Measurements from ENCODE around the gene PIK3R3.

PIK3R3 gene

DNA sequence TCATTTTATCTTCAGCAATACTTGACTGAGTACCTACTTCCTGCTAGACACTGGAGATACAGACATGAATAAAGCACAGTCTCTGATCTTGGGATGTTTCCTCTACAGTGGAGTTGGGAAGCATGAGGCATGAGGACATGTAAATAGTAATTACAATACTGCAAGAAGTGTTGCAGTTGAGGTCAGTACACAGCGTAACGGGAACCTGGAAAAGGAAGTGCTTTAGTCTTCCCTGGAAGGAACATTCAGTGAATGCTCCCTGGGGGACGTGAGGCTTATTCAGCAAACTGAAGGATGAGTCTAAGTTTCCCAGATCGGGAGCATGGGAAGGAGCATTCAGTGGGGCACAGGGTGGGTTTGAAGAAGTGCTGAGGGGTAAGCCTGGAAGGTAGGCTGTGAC, 112.4 kb downstream of the PIK3R3 start:
- no peak for DNase-seq

DNA sequence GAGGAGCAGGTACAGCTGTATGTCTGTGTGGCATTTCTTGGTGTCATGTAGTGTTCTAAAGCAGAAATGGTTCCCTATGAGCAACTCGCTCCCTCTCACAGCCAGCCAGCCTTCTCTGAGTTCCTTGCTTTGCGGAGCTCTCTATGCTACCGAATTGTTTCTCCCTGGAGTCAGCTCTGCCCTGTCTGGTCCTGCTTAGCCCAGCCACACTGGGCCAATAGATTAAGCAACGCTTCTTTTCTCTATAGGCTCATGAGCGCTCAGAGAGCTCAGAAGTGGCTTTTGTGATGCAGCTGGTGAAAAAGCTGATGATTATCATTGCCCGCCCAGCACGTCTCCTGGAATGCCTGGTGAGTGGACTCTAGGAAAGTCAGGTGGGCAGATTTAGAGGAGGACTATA, 113.1 kb downstream of the PIK3R3 start:
- no peak for DNase-seq

- no peak for DNase-seq
These were observed 114.4 kb downstream of the PIK3R3 start for GRCh38 chr1:46017876-46018503.

GRCh38 chr1:46013581-46013980, 118.8 kb downstream of the PIK3R3 start:
- DNase-seq = no peak

DNA sequence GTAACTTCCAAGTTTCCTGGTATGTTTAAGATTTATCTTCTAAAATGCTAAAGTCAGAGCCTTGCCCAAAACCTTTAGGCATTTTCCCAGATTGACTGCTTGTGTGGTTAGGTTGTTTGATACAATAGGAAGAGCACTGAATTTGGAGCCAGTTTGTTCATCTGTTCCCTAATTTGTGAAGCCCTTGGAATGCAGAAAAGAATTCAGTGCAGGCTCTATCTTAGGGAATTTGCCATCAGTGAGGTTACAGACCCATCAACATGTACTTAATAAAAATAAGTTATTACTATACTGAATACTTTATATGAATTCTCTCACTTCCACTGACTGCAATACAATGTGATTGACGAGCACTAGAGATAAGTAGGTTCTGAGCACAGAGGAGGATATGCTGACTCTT, 120.2 kb downstream of the PIK3R3 start:
- no peak for DNase-seq

GRCh38 chr1:46011121-46011695, 121.2 kb downstream of the PIK3R3 start:
- no peak for DNase-seq

DNA sequence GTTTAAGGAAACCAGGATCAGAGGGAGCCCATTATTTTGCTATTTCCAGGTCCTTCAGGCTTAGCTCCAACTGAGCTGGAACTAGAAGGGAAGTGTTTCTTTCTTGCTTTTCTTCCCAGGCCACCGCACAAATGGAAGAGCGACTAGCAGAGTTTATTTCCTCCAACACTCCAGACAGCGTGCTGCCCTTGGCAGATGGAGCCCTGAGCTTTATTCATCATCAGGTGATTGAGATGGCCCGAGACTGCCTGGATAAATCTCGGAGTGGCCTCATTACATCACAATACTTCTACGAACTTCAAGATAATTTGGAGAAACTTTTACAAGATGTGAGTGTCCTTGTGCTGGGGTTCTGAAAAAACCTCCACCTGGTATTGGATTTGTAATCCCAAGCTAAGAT, 121.8 kb downstream of the PIK3R3 start:
- DNase-seq = no peak

DNA sequence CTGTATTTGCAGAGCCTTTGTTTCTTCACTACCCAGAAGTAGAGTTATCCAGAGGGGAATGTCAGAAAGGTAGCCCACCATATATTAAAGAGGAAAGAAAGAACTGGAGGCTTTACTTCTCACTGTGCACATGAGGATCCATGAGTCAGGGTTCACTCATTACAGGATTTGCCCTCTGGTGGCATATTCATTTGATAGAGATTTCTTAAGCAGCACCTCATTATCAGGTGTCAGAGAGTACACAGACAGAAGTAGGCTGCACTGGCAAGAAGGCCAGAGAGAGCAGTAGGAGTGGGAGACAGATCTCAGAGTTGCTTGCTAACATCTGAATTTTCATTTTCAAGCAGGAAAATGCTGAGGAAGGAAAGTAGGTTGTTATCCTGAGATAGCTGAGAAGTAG, 123.8 kb downstream of the PIK3R3 start:
- no peak for DNase-seq

DNA sequence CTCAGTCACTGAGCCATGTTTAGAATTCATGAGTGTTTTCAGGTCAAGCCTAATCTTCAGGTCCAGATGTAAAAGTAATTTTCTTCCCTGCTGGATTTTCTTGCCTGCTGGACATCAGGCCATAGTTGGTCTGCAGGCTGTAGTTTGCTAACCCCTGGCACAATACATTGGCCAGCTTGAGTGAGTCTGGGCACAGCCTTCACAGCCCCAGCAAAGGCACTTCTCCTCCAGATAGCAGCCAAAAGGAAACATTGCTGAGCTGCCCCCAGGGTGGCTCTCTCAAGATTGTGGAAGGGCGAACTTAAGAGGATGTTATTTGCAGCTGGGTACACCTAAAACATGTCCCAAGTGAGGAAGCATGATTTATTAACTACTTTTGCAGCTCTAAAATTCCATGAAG, 126.8 kb downstream of the PIK3R3 start:
- no peak for DNase-seq

- no peak for DNase-seq
These were observed 127.9 kb downstream of the PIK3R3 start for GRCh38 chr1:46004492-46004891.

GRCh38 chr1:46003315-46003714, 129.1 kb downstream of the PIK3R3 start:
- no peak for DNase-seq

GRCh38 chr1:46002551-46003150, 129.8 kb downstream of the PIK3R3 start:
- no peak for DNase-seq

- no peak for DNase-seq
These were observed 131.2 kb downstream of the PIK3R3 start for GRCh38 chr1:46001081-46001785.

DNA sequence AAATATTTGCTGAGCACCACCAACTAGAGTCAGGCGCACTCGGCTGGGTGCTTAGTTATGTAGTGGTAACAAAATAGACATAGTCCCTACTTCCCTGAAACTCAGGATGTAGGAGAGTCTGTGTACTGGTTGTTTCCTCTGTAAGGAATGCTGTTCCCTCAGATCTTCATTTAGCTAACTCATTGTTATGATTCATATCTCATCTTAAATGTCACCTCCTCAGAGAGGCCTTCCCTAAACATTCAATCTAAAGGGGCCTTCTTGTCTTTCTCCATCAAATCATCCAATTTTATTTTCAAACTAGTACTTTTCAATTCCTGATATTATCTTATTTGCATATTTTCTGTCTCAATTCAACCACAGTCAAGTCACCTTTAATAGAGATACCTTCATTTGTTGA, 132.9 kb downstream of the PIK3R3 start:
- no peak for DNase-seq

DNA sequence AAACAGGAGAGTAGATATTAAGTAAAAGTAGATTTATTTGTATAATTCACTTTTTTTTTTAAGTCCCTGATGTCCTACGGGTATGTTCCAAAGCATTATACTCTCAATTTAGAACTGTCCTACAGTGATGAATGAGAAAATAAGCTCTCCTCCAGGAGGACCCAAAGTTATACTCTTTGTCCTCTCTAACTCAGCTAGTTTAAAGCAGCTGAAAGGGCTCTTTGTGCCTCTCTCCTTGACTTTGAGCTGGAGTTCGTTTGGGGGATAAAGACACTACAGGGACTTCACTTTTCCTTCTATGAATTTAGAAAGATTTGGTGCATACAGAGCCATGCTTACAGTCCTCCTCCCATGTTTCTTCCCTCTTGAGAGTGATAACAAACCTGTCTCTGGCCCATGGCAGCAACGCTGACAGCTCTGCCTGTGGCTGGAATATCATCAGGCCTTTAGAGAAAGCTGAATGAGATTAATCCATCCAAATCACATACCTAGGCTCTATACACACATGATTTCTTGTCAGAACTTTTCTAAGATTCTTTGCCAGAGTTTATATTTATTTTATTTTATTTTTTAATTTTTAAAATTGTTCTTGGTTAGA, 134.3 kb downstream of the PIK3R3 start:
- no peak for DNase-seq

- DNase-seq = no peak
These were observed 137.1 kb downstream of the PIK3R3 start for GRCh38 chr1:45995298-45995697.

DNA sequence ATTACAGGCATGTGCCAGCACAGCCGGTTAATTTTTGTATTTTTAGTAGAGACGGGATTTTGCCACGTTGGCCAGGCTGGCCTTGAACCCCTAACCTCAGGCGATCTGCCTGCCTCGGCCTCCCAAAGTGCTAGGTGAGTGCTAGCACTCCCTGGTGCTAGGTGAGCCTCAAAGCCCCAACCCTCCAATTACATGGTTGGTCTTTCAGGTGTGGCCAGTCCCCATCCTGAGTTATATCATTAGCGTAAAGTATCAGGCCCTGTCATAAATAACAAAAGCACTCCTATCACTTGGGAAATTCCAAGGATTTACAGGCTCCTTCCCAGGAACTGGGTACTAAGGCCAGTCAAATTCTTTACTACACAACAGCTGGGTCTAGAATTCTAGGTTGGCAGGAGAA, 138.0 kb downstream of the PIK3R3 start:
- no peak for DNase-seq

All from right forelimb (tissue), 1 donor.